Transverse colon (tissue), 4 donors: ENCODE data around the gene L3MBTL4. TPM values are rescaled to one million over a fixed set of nuclear protein-coding genes. Genes with fewer than 3 reads are reported as not detected.
"Not testable (repeated sequence)": the region's sequence is repeated elsewhere in the genome, so short reads cannot be mapped to it uniquely, and the experiment has no call there.

Source experiments
- DNase-seq: peaks from one replicate; pipeline ENCODE4 v3.0.0-alpha.2; 2019
- H3K27ac ChIP-seq, 4 donors: fragments of 200-600 bp; sonication (generic); 2 replicates each; pipeline ENCODE4 v1.5.1; 2016 to 2018; ENCODE audit warnings: inconsistent platforms in 4 of 4
- H3K27me3 ChIP-seq: fragments of 200-600 bp; sonication (generic); 2 replicates; pipeline ENCODE4 v1.5.1; 2017; ENCODE audit warnings: inconsistent platforms
- H3K36me3 ChIP-seq, 4 donors: fragments of 200-600 bp; sonication (generic); 2 replicates each; pipeline ENCODE4 v1.5.1; 2017 to 2019; ENCODE audit warnings: inconsistent platforms in 4 of 4
- H3K4me1 ChIP-seq, 4 donors: fragments of 200-600 bp; sonication (generic); 2 replicates each; pipeline ENCODE4 v1.5.1; 2017 to 2020; ENCODE audit warnings: inconsistent platforms in 4 of 4
- H3K4me3 ChIP-seq, 4 donors: fragments of 200-600 bp; sonication (generic); 1 replicate in 1 of 4; 2 replicates in 3 of 4; pipeline versions ENCODE4 v1.5.1 to v1.6.1; 2017 to 2019; ENCODE audit warnings: inconsistent platforms in 4 of 4
- H3K9me3 ChIP-seq, 2 donors: fragments of 200-600 bp; sonication (generic); 2 replicates each; pipeline ENCODE4 v1.5.1; 2017 to 2019; ENCODE audit warnings: inconsistent platforms in 2 of 2
- EP300 ChIP-seq: sonication (generic); formaldehyde crosslinking; IDR thresholded peaks from one replicate; pipeline ENCODE4 v1.6.1; 2017; ENCODE audit warnings: antibody characterized with exemption, low read depth
- POLR2A ChIP-seq: fragments of 450-650 bp; IDR thresholded peaks from one replicate; pipeline ENCODE4 v1.6.1; 2016; ENCODE audit warnings: antibody characterized with exemption, mild to moderate bottlenecking, moderate library complexity
- POLR2AphosphoS5 ChIP-seq, 3 donors: sonication (generic); formaldehyde crosslinking; IDR thresholded peaks; one replicate each; pipeline ENCODE4 v1.6.1; 2016; ENCODE audit warnings: antibody characterized with exemption in 3 of 3
- WGBS, 2 donors: methylation state at CpG; one replicate each; pipeline ENCODE4 v1.1.5; 2018; ENCODE audit warnings: low coverage in 1 of 2; 5-methylcytosine and 5-hydroxymethylcytosine counted together
- in situ Hi-C, 4 donors: fragments of 200-750 bp; cut with MboI; loops; one replicate each; pipeline versions ENCODE4 v1.15.0 to v1.15.1; 2017; ENCODE audit warnings: low sequenced_read_pairs in 3 of 4, low pct_ligation_motif_present in 1 of 4, low pct_unique_long_range_greater_than_20kb in 1 of 4
- intact Hi-C: fragments of 100-400 bp; cut with DNase I; formaldehyde crosslinking; loops from one replicate; pipeline ENCODE4 v1.15.1; 2023; ENCODE audit warnings: low total_unique reads
- total RNA-seq, 4 donors: library from RNA; depleted of rRNA; stranded (reverse); fragments of >200 nt; gene quantifications; one replicate each; pipeline ENCODE4 v1.1.0, GENCODE V29; 2016
- TF ChIP-seq, protein P1 (sequence below), 5 experiments: fragments of 200-600 bp in 3 of 5; fragments of 450-650 bp in 2 of 5; sonication (generic) in 3 of 5; IDR thresholded peaks; 1 replicate in 2 of 5; 2 replicates in 3 of 5; pipeline ENCODE4 v1.5.1; 2016 to 2017; ENCODE audit warnings: antibody characterized with exemption in 5 of 5, inconsistent platforms in 3 of 5, mild to moderate bottlenecking in 2 of 5, moderate library complexity in 1 of 5

L3MBTL4 gene
- total RNA-seq, 4 donors from 2014 or later, result 0.20 to 4.9 (median 2.9) TPM

DNA sequence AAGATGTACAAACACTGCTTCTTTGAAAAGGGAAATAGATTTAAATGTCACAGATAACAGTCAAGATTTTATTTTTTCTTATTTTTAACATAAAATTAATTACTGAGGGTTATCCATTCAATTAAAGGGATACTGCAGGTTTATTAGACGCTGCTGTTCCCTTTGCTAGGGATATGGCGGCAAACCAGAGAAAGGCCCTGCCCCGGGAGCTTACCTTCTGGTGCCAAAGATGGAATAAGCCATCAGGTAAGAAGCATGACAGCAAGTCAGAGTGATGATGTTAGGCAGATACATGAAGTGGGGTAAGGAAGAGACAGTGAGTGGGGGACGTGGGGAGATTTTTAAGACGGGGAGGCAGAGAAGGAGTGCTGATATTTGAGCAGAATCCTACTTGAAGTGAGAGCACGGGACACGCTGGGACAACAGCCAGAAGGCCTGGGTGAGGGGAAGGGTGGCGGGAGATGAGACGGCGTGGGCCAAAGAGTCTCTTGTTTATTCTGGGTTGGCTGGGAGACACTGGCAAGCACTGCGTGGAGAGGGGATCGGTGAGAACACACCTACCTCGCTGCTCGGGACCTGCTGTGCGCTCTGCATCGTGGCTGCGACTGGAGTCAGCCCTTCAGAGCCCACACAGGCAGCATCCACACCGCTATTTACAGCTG is 268.9 kb downstream of the L3MBTL4 start:
- DNase-seq, result no peak
- WGBS, 2 donors, result 64 to 74% methylated on average over 5 to 18 of the region's 18 CpGs
- intact Hi-C loops (no loop called here), in situ Hi-C loops (no loop called here)
- Histone ChIP-seq H3K36me3 (no peaks in the 10 kb centered on the region), H3K4me1 (no peaks in the 10 kb centered on the region), H3K4me3 (no peak overlapping the region), H3K27ac (no peak overlapping the region), H3K27me3 (no peaks in the 10 kb centered on the region), H3K9me3 (no peaks in the 10 kb centered on the region)
- TF ChIP-seq POLR2A, result no peak
- TF ChIP-seq POLR2AphosphoS5 (IDR thresholded peaks at IDR 0.05), result no peak
- no peak for TF ChIP-seq EP300
- TF ChIP-seq, protein P1, sequence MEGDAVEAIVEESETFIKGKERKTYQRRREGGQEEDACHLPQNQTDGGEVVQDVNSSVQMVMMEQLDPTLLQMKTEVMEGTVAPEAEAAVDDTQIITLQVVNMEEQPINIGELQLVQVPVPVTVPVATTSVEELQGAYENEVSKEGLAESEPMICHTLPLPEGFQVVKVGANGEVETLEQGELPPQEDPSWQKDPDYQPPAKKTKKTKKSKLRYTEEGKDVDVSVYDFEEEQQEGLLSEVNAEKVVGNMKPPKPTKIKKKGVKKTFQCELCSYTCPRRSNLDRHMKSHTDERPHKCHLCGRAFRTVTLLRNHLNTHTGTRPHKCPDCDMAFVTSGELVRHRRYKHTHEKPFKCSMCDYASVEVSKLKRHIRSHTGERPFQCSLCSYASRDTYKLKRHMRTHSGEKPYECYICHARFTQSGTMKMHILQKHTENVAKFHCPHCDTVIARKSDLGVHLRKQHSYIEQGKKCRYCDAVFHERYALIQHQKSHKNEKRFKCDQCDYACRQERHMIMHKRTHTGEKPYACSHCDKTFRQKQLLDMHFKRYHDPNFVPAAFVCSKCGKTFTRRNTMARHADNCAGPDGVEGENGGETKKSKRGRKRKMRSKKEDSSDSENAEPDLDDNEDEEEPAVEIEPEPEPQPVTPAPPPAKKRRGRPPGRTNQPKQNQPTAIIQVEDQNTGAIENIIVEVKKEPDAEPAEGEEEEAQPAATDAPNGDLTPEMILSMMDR (IDR thresholded peaks at IDR 0.05), result no peak

DNA sequence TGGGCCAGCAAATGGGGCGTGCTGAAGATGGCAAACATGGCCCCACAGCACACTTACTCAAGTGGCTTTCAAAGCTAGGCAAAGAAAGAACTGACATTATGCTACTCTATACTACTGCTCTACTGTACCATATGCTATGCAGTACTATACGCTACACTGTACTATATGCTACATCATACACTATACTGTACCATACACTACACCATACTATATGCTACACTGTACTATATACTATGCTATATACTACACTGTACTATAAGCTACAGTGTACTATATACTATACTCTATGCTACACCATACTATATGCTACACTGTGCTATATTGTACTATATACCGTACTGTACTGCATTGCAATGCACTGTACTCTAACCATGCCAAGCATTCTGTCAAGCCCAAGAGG is 275.7 kb downstream of the L3MBTL4 start:
- no peaks in the 10 kb centered on the region for H3K9me3 ChIP-seq
- in situ Hi-C loops (no loop called here), intact Hi-C loops (no loop called here)
- H3K27me3 ChIP-seq, result no peaks in the 10 kb centered on the region
- H3K36me3 ChIP-seq, result no peaks in the 10 kb centered on the region
- no peak overlapping the region for H3K27ac ChIP-seq
- no peaks in the 10 kb centered on the region for H3K4me1 ChIP-seq
- no peak for DNase-seq
- 76 to 92% methylated on average over 2 to 3 of the region's 3 CpGs for WGBS, 2 donors
- no peak overlapping the region for H3K4me3 ChIP-seq
- TF ChIP-seq POLR2A (no peak), EP300 (no peak), POLR2AphosphoS5 (IDR thresholded peaks at IDR 0.05) (no peak)
- TF ChIP-seq, protein P1 (IDR thresholded peaks at IDR 0.05), result no peak

DNA sequence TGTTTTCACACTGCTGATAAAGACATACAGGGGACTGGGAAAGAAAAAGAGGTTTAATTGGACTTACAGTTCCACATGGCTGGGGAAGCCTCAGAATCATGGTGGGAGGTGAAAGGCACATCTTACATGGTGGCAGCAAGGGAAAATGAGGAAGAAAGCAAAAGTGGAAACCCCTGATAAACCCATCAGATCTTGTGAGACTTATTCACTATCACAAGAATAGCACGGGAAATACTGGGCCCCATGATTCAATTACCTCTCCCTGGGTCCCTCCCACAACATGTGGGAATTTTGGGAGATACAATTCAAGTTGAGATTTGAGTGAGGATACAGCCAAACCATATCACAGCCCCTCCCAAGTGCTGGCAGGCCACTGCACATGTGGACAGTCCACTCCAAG is 278.8 kb downstream of the L3MBTL4 start:
- 67 to 83% methylated on average over 1 of the region's 1 CpG for WGBS, 2 donors
- H3K4me1 ChIP-seq, DNase-seq, H3K27me3 ChIP-seq, H3K9me3 ChIP-seq, H3K4me3 ChIP-seq, H3K27ac ChIP-seq, intact Hi-C loops, H3K36me3 ChIP-seq, in situ Hi-C loops: not testable (repeated sequence)

DNA sequence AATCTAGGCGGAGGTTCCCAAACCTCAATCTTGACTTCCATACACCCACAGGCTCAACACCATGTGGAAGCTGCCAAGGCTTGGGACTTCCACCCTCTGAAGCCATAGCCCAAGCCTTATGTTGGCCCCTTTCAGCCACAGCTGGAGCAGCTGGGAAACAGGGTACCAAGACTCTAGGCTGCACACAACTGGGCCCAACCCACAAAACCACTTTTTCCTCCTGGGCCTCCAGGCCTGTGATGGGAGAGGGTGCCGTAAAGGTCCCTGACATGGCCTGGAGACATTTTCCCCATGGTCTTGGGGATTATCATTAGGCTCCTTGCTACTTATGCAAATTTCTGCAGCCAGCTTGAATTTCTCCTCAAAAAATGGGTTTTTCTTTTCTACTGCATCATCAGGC is 279.7 kb downstream of the L3MBTL4 start:
- 90 to 93% methylated on average over 2 of the region's 2 CpGs for WGBS, 2 donors
- H3K9me3 ChIP-seq, H3K4me1 ChIP-seq, H3K27me3 ChIP-seq, intact Hi-C loops, H3K4me3 ChIP-seq, H3K36me3 ChIP-seq, H3K27ac ChIP-seq, in situ Hi-C loops, DNase-seq: not testable (repeated sequence)

DNA sequence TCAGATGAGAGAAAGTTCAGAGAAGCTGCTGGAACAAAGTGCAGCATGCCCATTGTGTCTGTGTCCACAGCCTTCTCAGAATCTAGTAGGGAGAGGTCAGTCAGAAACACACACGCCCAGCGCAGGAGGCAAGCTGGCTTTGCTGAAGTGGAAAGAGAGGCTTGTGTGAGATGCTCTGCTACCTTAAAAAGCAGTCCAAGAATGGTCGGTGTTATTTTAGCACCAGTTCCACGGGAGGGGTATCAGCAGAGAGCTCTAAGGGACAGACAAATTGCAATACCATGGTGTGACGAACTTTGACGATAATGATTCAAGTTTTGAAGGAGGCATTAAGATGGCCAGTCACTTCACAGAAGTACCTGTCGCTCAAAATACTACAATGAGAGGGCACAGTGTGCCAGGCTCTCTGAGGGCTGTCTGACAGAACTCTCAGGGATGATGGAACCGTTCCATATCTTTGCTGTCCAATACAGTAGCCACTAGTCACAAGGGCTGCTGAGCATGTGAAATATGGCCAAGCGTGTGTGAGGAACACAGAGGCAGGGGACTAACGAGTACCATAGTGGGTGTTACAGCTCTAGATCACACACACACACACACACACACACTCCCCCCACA is 281.9 kb downstream of the L3MBTL4 start:
- TF ChIP-seq POLR2A (no peak), POLR2AphosphoS5 (IDR thresholded peaks at IDR 0.05) (no peak), EP300 (no peak)
- TF ChIP-seq, protein P1 (IDR thresholded peaks at IDR 0.05), result no peak
- H3K27ac ChIP-seq, result no peak overlapping the region
- no peaks in the 10 kb centered on the region for H3K27me3 ChIP-seq
- intact Hi-C loops (no loop called here), in situ Hi-C loops (no loop called here)
- H3K4me1 ChIP-seq, result no peaks in the 10 kb centered on the region
- 84% methylated on average over 6 to 10 of the region's 10 CpGs for WGBS, 2 donors
- H3K4me3 ChIP-seq, result no peak overlapping the region
- H3K9me3 ChIP-seq, result no peaks in the 10 kb centered on the region
- DNase-seq, result no peak
- H3K36me3 ChIP-seq, result no peaks in the 10 kb centered on the region
